ENCODE results near the gene CACNA1D.
"Not testable (repeated sequence)": the region's sequence is repeated elsewhere in the genome, so short reads cannot be mapped to it uniquely, and the experiment has no call there.

CACNA1D gene

DNA sequence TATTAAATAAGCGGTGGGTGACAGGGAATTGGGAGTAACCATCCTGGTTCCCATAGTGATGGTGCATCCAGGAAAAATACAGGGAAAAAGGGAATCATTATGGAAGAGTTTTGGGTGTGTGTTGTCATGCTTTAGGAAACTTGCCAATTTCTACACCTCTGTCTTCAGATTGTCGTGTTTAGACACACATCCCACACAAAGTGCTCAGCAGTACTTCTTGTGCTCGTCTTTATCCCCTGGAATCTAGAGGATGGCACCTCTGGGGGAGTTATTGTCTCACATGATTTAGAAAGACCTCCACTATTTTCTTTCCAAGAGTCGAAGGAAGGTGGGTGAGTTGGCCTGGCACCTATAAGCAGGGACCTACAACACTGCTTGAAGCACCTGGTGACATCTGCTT is 35.8 kb downstream of the CACNA1D start:
- no peak for DNase-seq

DNA sequence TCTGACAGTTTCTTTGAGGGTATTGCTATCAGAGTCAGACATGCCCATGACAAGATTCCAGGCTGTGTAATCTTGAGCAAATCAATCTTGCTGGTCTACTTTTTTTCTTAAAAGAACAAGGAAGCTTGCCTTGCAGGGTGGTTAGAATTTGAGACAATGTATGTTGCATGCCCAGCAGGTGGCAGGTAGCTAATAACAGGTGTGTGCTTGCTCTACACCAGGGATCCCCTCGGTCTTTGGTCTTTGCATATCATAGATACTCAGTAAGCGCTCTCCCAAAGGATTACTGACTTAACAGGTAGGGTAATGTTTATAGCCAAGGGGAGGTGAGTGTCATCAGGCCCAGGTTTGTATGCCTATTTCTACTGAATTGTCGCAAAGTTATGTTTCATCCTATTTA is 37.3 kb downstream of the CACNA1D start:
- no peak for DNase-seq

DNA sequence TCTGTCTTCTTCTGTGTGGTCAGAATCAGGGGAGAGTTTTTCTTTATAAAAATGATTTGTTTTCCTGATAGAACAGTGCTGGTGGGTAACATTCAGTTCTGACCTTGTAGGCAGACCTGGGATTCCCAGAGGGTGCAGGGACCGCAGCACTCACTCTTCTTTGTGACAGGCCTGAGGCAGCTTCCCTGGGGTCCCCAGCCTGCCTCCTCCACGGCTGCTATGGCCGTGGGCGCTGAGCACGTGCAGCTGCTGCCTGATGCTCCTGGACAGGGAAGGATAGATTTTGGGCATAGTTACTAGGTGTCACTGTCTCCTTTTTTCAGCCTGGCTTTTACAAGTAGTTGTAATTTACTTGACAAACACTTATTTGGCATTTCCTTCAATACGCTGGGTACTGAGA is 39.1 kb downstream of the CACNA1D start:
- DNase-seq, result no peak

DNA sequence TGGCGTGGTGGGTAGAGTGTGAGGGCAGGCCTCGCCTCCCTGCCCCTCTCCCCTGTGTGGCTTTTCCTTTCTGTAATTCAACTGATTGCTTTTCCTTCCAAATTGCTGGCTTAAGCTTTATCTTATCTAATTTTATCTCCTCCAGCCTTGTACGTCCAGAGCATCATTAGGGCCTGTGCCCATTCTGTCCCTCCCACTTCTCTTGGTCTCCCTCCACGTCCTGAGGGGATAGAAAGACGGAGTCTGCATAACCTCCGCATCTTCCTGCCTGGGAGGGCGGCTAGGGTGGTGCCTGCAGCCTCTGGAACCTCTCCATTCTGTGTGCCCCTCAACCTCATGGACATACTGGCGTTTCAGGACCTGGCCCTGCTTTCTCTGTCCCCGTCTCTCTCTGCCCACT is 39.8 kb downstream of the CACNA1D start:
- peak; percentile 59 for DNase-seq

DNA sequence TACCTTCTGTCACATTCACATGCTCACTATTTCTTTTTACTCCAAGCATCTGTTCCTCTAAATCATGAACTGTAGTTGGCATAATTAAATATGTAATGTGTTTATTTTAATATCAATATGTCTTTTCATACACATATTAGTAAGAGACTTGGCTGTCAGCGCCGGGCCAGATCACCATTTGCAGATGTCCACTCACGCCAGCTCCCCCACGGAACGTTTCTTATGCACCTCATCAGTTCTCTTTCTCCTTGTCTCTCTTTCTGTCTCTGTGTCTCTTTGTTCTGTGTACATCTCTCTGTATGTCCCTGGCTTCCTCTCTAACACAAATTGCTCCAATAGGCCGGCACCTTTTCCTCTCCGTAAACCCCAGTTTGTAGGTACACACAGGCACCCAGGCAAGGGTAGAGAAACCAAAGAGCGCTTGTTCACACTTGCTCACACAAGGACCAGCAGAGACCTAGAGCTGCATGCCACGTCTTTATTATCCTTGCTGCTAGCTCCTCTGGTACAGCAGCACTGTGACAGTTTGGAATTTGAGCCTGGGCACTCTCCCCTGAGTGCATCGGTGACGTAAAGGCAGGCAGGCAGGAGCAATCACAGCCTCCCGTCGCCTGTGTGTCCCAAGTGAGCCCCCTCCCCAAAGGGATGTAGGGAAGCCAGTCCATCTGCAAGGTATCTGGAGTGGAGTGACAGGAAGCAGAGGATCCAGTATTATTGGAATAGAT is 40.4 kb downstream of the CACNA1D start:
- peak; percentile 79 for DNase-seq

DNA sequence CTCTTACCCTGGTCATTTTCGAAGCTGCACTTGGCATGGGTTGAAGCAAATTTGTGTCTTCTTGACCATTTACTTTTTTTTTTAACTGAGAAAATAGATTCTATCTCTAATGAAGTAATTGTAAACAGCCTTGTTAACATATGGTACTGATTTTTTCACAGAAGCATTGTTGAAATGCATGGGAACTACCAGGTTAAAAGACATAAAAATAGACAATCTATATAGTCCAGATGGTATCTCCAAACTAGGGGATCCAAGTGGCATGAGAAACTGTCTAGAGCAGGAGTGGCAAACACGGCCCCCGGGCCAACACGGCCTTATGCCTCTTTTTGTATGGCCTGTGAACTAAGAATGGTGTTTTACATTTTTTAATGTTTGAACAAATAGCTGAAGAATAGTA is 41.9 kb downstream of the CACNA1D start:
- DNase-seq, result no peak

DNA sequence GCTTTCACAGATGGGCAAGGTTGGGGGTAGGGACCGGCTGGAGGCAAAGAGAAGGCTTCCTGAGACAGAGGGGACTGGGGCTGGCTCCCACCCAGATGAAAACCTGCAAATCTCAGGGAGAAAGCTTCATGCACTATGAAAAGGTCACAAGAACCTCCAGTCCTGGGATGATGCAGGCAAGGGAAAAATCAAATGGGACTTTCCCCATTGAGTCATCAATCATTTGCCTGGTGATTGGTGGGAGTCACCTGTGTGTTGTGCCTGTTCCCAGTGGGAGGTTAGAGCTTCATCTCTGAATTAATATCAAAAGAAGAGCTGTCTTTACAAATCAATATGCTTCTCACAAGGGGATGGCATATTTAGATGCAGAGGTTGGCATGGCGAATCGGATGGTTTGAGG is 49.9 kb downstream of the CACNA1D start:
- DNase-seq, result no peak

DNA sequence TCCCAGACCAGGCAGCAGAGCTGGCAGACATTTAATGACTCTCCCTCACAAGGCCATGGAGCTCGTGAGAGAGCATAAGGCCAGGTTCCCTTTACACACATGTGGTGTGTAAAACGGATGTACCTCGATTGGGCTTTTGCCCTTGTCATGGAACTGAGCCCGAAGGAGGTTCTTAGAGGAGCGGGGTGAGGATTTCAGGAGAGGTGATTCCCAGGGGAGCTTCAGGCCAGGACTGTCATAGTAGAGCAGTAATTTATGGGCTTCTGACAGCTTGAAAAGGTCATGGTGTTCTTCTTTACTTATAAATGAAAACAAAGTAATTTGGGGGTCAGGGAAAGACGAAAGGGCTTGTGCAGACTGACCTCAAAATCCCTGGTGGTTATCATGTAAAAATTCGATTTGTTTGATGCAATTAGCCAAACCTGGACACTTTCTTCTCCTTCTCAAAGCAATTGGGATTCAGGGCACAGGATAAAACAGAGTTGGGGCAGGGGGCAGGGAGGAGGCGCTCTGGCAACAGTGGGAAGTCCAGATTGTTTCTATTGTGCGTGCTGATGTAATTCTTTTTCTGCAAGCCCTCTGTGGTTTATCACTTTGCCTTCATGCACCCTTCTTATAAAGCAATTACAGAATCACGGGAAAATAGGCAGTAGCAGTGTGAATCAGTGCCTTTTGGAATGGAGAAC is 51.0 kb downstream of the CACNA1D start:
- no peak for DNase-seq

DNA sequence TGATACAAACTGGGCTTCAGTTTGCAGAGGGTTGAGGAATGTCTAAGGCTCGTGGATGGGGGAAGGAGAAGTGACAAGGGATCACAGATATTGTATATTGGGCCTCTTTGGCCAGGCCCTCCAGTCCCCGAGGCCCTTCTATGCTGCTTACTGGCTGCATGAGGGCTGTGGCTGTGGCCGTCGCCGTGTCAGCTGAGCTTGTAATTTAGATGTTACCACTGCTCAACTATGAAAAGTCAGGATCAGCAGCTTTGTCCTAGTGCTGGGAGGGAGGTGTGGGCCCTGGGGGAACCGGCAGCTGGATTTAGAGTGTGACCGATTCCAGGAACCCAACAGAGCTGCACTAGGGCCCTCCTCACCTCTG is 51.6 kb downstream of the CACNA1D start:
- no peak for DNase-seq

DNA sequence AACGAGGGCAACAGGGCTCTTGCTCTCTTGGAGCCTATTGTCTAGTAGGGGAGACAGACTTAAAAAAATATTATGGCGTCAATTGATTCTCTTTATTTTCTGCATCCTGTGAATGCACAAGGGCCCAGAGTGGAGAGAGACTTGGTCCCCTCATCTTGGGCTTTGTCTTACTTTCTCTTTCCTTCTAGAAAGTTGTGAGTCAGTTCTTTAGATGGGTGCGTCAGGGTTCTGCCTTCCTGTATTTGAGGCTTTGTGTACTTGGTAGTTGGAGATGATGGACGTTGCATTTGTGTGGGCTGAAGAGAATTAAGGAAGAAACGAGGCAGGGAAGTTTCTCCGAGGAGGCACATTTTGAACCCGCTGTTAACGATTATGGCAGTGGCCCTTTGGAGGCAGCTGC is 52.9 kb downstream of the CACNA1D start:
- no peak for DNase-seq

DNA sequence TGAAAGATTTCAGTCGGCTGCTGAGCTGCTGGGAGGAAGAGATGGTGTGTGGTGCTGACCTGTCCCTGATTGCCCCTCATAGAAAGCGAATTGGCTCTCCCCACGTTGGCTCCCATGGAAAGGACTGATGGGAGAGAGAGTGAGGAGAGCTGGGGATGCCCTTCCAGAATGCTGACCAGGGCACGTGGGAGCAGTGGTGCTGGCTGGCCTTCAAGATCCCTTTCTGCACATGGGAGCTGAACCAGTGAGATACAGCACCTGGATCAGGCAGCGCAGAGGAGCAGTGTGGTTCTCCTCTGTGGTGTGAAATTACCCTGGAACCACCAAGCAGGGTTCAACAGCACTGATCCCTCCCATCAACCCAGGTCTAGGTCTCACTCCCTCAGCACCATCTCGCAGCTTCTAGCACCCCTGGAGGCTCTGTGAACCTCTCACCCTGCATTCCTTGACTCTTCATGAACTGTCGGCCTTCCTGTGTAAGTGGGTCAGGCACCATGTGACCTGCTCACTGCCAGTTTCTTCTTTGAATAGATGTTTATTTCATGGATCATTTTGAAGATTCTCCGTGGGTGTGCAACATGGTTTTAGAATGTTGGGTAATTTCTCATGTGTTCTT is 55.7 kb downstream of the CACNA1D start:
- DNase-seq, result no peak

DNA sequence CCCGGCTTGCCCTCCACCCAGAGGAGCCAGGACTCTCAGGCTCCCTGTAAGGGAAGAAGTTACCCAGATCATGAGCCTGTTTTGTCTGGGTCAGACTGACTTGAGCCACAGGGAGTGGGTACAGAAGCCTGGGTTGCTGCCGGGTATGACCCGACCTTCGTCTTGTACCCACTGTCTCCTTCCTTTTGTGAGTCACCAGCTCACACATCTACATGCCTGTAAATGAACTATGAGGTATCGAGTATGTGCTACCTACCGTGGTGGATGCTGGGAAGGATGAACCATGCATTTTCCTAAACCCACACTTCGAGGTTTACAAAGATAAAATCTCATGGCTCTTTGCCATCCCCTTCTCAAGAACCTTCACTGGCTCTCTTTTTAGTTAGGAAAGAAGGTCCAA is 56.9 kb downstream of the CACNA1D start:
- no peak for DNase-seq

DNA sequence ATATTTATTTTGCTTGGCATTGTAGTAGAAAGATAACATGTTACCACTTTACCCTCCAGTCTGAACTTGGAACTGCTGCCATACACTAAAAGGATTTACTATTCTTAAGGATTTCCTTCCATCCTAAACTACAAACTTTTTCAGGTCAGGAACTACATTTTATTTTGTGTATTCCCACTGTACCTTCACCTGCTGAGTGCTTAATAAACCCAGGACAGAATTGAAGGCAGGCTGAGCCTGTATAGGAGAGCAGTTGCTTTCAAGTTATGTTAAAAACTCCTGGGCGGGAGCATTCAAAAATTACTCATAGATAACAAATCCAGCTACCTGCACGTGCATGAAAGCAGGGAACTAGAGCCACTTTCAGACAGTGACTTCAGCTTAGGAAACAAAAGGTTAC is 58.3 kb downstream of the CACNA1D start:
- DNase-seq, result no peak

DNA sequence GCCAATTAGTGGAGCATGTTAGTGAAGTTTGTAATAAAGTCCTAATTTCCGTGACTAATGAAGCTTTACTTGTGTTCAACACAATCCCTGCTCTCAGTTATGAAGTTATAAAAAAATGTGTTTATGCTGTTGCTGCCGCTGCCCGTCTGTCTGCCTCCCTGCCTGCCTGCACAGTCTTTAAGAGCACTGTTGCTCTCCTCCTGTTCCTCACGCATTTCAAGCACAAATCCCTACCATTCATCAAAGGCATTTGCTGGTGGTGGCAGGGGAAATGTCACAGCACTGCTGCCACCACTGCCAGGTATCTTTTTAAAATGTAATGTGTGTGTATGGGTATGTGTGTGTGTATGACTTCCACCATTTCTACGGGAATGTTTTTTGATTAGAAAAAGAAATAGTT is 58.8 kb downstream of the CACNA1D start:
- DNase-seq, result no peak

DNA sequence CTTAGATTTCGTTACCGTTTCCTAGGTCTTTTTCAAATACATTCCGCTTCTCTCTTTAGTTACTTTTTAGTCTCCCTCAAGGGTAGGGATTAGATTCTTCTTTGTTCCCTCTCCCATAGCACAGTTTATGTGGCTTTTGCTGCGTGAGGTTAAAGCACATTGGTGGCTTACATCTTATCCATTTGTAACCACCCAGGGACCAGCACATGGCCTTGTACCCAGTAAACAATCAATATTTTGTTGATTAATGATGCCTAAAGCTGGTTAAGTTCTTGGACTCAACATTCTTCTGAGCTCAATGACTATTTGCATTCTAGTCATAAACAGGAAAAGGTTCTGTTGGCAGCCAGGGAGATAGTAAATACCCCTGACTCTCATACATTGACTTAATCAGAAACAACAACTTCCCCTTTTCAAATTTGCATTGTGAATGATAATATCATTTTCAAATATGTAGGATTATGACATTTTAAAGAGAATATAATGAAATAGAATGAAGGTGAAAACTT is 60.2 kb downstream of the CACNA1D start:
- DNase-seq, result no peak

DNA sequence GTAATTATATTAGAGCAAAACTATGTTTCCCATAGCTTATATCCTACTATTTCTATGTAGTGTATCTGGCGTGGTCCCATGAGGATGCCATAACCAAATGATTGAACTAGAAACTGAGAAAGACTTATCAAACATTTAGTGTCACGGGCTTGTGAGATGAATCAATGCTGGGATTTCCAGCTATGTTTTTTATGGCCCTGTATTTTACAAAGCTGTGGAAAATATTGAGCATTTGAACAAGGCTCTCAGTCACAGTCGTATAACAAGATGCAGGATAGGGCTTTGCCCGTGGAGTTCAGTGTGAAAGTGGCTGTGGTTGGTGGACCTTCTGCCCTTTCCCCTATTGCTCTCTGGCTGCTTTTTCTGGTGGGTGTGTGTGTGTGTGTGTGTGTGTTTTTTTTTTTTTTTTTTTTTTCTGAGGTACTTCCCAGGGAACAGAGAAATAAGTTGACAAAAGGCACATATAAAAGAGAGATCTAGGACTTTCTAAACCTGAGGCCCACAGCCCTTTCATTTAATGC is 60.7 kb downstream of the CACNA1D start:
- no peak for DNase-seq

DNA sequence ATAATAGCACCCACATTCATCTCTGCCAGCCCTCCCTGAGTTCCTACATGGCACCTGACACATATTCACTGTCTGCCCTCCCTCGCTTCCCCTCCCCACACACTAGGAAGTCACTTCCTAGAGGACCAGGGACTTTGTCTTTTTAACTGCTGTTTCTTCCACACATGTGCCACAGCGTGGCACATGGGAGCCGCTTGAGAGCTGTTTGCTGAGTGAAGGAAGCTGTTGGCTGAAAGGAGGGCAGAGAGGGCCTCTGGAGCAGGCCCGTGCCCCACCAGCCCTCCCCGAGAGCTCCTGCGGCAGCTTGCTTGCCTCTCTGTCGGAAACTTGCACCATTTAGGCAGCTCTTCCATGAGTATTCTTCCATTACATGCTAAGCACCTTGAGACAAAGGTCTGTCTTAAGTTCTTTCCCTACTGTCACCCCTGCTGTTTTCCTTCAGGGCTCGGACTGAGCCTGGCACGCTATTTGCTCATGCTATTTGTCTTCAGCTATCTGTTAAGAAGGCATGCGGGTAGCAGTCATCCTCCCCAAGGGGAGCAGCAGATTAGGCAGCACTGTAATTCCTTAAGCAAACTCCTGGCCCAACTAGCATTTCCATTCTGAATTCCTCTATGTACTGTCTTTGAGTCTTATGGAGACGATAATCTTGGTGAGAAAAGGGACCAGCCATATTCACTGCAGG is 72.2 kb downstream of the CACNA1D start:
- DNase-seq, result peak; percentile 47

DNA sequence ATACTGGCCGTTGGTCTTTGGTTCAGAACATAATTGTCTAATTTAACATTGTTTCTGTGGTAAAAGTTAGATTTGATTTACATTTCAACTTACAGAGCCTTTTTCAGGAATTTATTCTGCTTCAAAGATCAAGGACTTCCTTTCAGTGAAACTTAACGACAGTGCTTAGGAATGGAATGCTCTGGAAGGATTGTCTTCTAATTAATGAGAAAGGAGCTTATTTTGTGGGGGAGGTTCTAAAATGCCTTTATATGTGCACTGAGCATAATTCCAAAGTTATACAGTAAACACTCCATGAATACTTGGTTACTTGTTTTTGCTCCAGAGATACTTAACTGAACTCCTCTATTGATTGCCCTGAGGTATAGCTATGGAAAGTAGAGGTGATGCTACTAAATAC is 75.7 kb downstream of the CACNA1D start:
- DNase-seq, result no peak

DNA sequence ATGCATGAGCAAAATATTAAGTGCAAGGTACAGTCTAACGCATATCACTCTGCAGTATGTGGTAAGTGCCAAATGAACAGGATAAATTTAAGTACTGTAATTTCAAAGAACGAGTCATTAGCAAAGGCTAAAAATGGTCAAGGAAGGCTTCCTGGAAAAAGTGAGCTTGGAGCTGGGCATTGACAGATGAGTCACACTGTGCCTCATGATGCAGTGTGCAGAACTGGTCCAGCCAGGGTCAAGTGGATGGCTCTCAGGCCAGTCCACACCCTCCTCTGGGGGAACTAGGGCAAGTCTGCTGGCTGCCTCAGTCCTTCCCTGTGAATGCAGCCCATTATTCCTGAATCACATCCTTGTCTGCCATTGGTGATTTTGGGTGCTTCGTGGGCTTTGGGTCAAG is 76.3 kb downstream of the CACNA1D start:
- DNase-seq, result peak; percentile 85

DNA sequence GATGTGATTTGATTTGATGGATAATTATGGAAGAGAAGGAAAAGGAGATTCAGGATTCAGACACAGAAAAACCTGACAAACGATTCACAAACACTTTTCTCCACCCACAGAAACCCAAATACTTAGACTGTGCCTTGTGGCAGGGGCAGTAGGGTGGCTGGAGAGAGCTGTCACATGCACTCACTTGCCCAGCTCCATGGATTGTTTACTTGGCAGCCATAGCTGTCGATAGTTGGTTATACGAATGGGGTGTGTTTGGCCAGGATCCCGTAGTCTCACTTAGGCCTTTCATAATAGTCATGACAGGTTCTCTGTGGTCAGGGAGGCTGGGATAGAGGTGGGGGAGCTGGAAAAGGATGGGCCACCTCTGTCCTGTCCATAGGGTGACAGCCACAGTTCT is 76.9 kb downstream of the CACNA1D start:
- peak; percentile 7 for DNase-seq

DNA sequence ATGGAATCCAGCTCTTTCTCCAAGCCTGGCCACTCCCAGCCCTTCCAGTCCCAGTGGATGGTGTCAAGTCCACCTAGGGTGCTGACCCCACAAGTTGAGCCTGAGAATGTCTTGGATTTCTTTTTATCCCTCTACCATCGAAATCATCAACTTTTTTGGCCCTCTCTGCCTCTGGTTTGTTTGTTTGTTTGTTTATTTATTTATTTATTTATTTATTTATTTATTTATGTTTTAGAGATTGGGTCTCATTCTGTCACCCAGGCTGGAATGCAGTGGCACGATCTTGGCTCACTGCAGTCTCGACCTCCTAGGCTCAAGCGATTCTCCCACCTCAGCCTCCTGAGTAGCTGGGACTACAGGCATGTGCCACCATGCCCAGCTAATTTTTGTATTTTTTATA is 77.8 kb downstream of the CACNA1D start:
- not testable (repeated sequence) for DNase-seq

DNA sequence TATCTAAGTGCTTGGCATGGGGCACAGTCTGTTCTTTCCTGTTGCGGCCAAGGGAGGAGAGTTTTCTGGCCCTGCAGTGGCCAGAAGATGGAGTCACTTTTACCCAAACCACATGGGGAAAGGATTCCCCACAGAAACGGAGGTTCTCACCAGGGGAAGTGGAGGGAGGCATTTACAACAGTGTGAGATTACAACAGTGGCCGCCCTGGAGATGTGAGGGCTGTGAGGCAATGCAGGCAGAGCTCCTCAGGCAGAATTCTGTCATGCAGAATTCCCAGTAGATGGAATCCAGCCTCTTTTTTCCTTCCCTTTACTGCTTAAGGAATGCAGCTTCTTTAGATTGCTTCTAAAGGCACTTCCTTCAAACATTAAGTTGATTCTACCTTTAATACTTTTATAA is 83.1 kb downstream of the CACNA1D start:
- peak; percentile 76 for DNase-seq

DNA sequence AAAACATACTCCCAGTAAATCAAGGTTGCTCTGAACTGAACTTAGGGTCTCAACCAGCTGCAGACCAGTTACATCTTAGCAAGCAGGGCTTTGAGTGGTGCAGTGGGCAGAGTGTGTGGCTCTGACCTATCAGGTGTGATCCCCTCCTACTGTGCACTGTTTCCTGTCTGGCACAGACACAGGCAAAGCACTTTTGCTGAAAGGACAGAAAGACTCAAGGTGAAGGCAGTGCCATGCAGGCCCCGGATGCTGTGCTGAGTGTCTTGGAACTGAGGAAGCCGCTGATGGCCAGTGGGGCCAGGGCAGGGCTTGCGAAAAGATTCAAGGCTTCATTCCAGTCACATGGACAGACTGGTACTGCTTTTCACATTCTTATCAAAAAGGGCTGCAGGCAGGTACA is 85.2 kb downstream of the CACNA1D start:
- DNase-seq, result no peak
